T-helper 2 cell treated with Interferon-gamma antibody and Interleukin-4, amounts not matched to agents 100 ng/mL and 5 ng/mL, for 36 hours (primary cell): Measurements from ENCODE around the gene BOLA2B. TPM values are rescaled to one million over a fixed set of nuclear protein-coding genes. Genes with fewer than 3 reads are reported as not detected.
"Not testable (repeated sequence)": the region's sequence is repeated elsewhere in the genome, so short reads cannot be mapped to it uniquely, and the experiment has no call there.

Experiments
- intact Hi-C: fragments of 100-400 bp; cut with micrococcal nuclease; formaldehyde crosslinking; loops from one replicate; pipeline ENCODE4 v1.15.1; 2023
- total RNA-seq: library from RNA; stranded (reverse); gene quantifications from 2 replicates; pipeline ENCODE4 v1.2.3, GENCODE V29; 2022

The BOLA2B gene
- 168 and 178 TPM in 2 replicates for total RNA-seq

GRCh38 chr16:30193615-30194014, at the start of gene BOLA2B, which contains the start of gene SLX1A:
Gene BOLA2B, minus strand, starts transcription at chr16:30193666. Its CDS starts 71 bp downstream, at chr16:30193595.
Gene SLX1A, plus strand, starts transcription at chr16:30193875. Its CDS starts 210 bp downstream, at chr16:30194085.
- intact Hi-C loops, result not testable (repeated sequence)

GRCh38 chr16:30217082-30217481, 23.6 kb upstream of the BOLA2B start:
- intact Hi-C loops, result not testable (repeated sequence)

- intact Hi-C loops, result not testable (repeated sequence)
Observed at GRCh38 chr16:30211414-30211813, 17.9 kb upstream of the BOLA2B start.

- intact Hi-C loops, result not testable (repeated sequence)
Observed at GRCh38 chr16:30209032-30209431, 15.6 kb upstream of the BOLA2B start.

- intact Hi-C loops, result not testable (repeated sequence)
Observed at GRCh38 chr16:30207063-30207704, 13.7 kb upstream of the BOLA2B start.

GRCh38 chr16:30206252-30206651, 12.8 kb upstream of the BOLA2B start:
- intact Hi-C loops, result not testable (repeated sequence)

- intact Hi-C loops, result not testable (repeated sequence)
Observed at GRCh38 chr16:30205541-30206236, 12.2 kb upstream of the BOLA2B start.

- intact Hi-C loops, result not testable (repeated sequence)
Observed at GRCh38 chr16:30199608-30200343, 6.3 kb upstream of the BOLA2B start.

GRCh38 chr16:30199049-30199448, 5.6 kb upstream of the BOLA2B start, which contains the start of gene SULT1A3:
Gene SULT1A3, plus strand, starts transcription at chr16:30199255. Its CDS starts 1,474 bp downstream, at chr16:30200729.
- intact Hi-C loops, result not testable (repeated sequence)

- intact Hi-C loops, result not testable (repeated sequence)
Observed at GRCh38 chr16:30197001-30197400, 3.5 kb upstream of the BOLA2B start.

- intact Hi-C loops, result not testable (repeated sequence)
Observed at GRCh38 chr16:30194172-30194925, 883 bp upstream of the BOLA2B start.

- intact Hi-C loops, result not testable (repeated sequence)
Observed at GRCh38 chr16:30193098-30193497, 368 bp downstream of the BOLA2B start.

GRCh38 chr16:30191158-30191557, 2.3 kb downstream of the BOLA2B start:
- intact Hi-C loops, result not testable (repeated sequence)

GRCh38 chr16:30187971-30188561, 5.4 kb downstream of the BOLA2B start:
- intact Hi-C loops, result no loop called here

GRCh38 chr16:30187556-30187865, 6.0 kb downstream of the BOLA2B start:
- intact Hi-C loops, result no loop called here

- intact Hi-C loops, result no loop called here
Observed at GRCh38 chr16:30186782-30187555, 6.5 kb downstream of the BOLA2B start.

GRCh38 chr16:30186444-30186781, 7.1 kb downstream of the BOLA2B start:
- intact Hi-C loops, result no loop called here

- intact Hi-C loops, result no loop called here
Observed at GRCh38 chr16:30185683-30186421, 7.6 kb downstream of the BOLA2B start.

- intact Hi-C loops, result no loop called here
Observed at GRCh38 chr16:30184891-30185682, 8.4 kb downstream of the BOLA2B start.
